NCI-H1092 (cell line): ENCODE results near the gene SREBF1.

Experiments used
- DNase-seq: peaks from one replicate; lab custom pipeline; 2025; lab: John Stamatoyannopoulos, UW

SREBF1 gene

DNA sequence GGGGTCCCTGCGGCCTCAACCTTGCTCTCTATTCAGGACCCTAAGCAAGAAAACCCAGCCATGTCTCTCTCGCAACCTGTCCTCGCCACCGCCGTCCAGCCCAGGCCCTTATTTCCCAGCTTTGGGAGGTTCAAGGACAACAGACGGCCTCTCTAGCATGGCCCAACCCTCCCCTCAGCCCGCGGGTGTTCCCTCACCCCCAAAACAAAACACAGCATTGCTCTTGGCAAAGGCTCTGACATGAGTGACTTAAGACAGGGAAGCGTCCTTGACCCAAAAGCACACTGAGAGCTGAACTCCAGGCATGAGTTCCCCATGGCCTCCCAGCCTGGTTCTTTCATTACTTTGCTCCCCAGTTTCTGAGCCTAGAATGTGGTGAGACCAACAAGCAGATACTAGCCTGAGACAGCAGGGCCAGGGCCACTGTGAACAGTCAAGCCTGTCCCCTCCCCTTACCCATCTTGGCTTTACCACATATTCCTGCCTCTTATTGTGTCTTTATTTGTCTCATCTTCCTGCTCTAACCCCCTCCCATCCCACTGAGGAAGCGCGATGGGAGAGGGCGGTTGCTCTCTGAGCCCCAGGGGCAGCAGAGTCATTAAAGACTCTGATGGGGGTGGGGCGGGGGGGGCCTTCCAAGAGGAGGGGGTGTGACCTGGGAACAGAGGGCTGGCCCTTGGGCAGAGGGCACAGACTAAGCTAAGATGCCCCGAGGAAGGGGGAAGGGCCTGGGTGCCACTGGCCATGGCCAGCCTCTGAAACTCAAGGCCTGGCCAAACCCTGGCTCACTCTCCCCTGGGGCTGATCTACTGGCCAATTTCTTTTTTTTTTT lies 11.8 kb downstream of the SREBF1 start:
- no peak for DNase-seq

DNA sequence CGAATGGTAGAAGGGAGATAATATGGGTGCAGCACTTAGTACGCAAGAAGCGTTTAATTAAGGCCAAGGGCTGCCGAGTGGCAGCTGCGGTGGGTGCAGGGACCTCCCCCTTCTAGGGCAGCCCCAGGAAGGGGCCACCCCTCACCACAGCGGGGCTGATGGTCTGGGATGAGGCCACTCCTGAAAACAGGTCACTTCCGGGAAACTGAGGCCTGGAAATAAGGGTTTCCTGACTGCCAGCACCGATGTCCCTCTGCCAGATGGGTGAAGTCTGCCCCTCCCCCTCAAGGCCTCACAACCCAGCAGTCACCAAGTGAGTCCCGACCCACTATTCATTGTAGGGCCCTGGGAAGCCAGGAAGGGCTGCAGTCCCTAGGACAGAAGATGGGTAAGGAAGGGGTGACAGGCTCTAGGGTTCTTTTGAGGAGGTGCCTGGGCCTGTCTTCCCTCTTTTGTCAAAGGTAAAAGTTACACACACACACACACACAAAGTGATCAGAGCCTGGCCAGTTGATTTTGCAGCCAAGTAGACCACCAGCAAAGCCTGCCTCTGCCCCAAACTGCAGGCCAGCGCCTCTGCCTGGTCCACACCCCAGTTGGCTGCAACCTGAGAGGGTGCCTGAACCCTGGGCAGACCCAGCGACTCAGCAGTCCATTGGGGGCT lies 12.5 kb downstream of the SREBF1 start:
- no peak for DNase-seq

DNA sequence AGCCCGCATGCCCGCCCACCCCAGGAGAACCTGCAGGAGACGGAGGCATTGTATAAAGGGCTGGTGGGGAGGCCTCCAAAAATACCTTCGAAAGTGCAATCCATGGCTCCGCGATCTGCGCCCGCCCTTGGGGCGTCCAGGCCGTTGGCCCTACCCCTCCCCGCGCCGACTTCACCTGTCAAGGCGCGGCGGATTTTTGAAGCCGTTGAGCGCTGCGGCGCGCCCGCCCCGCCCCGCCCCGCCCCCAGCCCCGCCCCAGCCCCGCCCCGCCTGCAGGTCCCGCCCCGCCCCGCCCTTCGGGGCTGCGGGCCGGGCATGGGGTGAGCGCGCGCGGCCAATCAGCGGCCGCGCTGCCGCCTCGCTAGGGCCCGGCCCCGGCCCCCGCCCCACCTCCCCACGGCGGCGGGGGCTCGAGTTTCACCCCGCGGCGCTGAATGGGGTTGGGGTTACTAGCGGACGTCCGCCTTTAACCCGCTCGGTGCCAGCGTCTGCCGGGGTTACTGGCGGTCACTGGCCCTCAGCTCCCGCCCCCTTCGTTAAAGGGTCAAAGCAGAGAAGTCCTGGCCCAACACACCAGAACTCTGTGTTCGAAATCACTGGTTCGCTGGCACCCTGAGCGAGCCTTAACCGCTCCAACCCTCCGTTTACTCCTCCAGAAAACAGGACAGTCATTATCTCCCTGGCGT lies 13.2 kb downstream of the SREBF1 start:
- DNase-seq, result peak; percentile 44

DNA sequence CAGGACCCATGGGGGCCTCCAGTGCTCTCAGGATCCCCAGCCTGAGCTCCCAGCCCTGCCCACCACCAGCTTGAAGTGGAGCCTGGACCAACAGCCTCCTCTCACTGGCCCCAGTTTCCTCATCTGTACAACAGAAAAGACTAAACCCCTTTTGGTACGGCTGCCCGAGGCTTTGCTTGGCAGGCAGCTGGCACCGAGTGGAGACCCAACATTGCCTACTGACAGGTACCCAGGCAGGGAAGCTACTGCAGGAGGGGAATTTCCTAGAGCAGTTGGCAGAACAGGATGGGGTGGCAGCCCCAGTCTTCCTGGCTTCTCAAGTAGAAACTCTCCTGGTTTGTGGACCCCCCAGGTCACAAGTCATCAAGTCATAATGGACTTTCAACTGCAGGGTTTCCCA lies 14.2 kb downstream of the SREBF1 start:
- no peak for DNase-seq

DNA sequence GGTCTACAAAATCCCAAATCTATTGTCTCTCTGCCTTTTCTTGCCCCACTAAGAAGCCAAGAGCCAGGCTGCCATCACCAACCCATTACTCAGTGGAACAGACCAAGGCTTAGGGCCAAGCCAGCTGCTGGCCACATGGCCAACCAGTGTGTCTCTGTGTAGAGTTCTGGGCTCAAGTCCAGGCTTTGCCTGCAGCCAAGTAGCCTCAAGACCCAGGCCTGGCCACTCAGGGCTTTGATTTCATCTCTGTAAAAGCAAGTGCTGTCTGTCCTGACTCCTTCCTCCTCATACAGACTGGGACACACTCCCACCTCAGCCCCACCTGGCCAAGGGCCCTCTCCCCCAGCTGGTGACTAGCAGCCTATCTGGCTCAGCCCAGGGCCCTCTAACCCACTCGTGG lies 14.6 kb downstream of the SREBF1 start:
- no peak for DNase-seq

DNA sequence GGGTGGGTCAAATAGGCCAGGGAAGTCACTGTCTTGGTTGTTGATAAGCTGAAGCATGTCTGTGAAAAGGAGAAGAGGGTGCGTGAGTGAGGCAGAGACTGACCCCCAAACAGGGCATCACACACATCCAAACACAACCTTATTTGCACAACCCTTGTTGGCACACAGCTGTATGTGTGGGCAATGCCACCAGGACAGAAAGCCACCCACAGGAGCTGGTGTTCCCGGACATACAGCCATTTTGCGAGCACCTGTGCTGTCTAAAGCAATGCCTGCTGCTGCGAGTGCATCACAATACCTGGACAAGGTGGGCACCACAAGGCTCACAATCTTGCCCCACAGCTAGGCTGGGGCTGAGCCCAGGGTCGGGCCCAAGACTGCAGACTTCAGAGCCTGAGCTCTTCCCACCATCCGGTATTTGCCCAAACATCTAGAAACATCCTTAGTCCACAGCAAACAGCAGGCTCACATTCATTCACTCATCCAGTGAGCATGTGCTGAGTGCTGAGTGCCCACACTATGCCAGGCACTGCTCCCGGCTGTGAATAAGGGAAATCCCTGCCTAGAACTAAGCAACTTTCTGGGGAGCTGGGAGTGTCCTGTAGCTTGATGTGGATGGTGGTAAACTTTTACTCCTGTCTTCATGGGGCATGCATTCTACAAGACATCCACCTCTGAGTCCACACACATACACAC lies 16.2 kb downstream of the SREBF1 start:
- DNase-seq, result no peak

DNA sequence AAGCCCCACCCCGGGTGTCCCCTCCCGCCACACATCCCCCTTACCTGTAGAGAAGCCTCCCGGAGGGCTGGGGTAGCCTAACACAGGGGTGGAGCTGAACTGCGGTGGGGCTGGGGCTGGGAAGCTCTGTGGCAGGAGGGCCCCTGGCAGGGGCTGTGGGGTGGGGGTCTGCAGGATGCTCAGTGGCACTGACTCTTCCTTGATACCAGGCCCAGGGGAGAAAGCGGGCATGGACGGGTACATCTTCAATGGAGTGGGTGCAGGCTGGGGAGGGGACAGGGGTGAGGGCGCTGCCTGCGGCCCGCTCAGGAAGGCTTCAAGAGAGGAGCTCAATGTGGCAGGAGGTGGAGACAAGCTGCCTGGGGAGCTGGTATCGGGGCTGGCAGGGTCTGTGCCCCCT lies 16.7 kb downstream of the SREBF1 start:
- DNase-seq, result no peak

DNA sequence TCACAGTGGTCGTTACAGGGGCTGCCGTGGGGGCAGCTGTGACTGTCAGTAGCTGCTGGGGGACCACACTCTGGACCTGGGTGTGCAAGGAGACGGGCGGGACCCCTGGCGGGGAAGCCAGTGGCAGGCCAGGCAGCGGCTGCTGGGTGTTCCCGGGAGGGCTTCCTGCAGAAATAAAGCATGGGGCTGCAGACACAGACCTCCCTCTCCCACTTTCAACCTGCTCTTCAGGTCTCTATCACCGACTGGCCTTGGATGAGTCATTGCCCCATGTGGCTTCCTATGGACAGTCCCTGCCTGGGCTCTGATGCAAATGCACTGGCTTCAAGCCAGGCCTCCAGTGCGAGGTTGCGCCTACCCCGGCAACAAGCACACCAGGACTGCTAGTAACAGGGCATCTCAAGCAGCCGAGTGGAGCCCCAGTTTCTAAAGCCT lies 17.2 kb downstream of the SREBF1 start:
- DNase-seq, result no peak

DNA sequence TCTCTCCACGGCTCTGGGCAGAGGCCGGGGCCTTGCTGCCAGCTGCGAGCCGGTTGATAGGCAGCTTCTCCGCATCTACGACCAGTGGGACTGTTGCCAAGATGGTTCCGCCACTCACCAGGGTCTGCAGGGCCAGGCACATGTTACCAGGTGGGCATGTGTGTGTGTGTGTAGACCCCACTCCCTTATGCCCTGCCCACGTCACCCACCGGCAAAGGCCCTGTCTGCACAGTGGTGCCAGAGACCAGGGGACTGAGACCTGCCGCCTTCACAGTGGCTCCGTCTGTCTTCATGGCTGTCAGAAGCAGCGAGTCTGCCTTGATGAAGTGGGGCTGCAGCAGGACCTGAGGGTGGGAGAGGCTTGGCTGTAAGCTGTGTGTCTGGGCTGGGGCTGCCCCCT lies 17.7 kb downstream of the SREBF1 start:
- DNase-seq, result no peak

DNA sequence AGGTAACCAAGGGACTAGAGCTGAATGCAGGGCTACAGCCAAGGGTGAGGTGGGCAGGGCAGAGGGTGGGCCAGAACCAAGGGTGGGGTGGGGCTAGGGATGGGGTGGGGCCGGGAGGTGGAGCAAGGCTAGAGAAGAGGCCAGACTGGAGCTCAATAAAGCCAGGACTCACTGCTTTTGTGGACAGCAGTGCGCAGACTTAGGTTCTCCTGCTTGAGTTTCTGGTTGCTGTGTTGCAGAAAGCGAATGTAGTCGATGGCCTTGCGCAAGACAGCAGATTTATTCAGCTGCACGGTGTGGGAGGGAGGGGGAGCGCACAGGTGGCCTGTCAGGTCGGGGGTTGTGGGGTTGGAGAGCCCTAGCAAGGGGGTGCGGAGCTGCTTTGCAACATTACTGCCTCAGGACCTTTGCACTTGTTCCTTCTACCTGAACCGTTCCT lies 18.7 kb downstream of the SREBF1 start:
- DNase-seq, result no peak

DNA sequence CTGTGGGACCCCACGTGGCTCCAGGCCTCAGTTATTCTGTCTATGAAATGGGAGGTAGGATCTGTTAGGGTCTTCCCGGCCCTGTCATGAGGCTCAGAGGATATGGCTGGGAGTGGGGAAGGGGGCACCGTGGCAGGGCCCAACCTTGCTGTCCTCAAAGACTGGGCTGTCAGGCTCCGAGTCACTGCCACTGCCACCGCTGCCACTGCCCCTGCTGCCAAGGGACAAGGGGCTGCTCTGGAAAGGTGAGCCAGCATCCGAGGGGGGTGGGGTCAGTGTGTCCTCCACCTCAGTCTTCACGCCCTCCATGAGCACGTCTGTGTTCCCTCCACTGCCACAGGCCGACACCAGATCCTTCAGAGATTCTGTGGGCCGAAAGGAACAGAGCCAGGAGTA lies 19.2 kb downstream of the SREBF1 start:
- no peak for DNase-seq

DNA sequence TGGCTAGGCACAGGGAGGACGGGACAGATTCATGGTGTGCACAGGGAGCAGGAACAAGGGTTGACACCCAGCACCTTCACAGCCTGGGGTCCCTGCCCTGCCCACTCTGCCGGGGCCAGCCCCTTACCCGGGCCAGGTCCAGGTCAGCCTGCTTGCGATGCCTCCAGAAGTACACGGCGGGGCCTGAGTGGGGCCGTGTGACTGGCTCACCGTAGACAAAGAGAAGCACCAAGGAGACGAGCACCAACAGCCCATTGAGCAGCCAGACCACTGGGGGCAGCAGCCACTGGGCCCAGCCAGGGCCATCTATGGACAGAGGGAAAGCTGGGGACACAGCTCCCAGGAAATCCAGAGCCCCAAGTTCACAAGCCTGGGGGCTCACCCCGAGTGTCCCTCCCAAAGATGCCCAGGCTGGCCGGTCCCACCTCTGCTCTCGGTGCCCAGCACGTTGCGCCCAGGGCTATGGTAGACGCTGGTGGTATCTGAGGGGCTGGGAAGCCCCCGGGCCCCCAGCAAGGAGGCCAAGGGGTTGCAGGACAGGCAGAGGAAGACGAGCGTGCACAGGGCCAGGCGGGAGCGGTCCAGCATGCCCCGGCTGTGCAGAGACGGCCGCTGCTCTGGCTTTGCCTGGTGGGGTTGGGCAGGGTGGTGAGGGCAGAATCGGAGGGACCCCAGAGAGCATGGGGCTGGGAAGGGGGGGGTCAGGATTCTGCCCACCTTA lies 19.8 kb downstream of the SREBF1 start:
- DNase-seq, result no peak

DNA sequence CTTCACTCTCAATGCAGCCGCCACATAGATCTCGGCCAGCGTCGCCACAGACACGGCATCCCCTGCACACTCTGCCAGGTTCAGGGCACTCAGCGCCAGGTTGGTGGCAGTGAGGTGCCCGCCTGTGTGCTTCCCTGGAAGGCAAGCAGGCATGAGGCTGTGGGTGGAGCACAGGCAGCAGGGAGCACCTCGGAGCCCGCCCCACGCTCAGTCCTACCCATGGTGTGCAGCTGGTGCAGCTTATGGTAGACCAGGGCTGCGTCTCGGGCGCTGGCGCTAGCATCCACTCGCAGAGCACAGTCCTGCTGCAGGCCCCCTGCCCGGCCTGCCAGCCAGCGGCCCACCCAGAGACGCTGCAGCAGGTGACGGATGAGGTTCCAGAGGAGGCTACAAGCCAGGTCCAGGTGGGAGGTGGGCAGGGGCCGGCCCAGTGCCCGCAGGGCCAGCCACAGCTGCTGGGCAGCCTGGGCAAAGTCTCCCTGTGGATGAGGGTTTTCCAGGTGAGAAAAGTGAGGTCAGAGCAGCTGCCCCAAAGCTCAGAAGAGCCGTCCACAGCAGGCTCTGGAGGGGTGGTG lies 20.5 kb downstream of the SREBF1 start:
- no peak for DNase-seq

DNA sequence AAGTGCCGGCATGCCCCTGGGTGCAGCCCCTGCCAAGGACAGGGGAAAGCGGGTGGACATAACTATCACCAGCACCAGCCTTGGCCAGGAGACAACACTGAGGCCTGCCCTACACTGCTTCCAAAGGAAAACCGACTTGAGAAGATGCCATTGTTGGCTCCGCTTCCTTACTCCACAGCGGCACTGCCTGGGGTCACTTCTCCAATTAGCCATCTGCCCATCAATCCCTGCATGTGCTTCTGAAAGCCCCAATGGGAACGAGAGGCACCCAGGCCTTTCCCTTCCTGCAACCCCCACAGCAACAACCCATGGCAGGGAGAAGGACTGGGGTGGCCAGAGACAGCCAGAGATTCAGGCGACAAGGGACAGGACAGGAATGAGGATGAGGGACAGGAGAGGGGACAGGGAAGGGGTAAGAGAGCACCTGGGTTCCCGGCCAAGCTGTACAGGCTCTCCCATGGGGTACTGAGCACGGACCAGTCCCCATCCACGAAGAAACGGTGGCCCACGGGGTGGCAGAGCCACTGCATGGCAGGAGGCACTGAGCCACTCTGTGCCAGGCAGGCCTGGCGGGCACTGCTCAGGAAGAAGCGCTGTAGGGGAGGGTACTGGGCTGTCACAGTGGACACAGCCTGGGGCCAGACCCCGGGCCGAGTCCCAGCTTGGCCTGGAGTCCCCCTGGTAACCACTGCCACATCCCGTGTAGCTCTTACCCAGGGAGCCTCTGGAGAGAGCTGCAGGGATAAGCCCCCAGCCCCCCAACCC lies 21.2 kb downstream of the SREBF1 start:
- no peak for DNase-seq

DNA sequence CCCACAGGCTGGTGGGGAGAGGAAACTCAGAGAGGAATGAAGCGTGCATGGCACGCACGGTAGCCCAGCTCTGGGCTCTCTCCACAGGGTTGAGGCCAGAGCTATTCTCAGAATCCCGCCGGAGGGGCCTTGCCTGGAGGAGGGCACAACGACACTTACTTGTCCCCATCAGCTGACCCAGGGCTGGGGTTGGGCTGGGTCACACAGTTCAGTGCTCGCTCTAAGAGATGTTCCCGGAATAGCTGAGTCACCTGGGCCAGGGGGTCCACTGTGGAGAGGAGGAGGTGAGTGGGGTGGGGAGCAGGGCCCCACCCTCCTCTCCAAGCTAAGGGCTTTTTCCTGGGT lies 21.8 kb downstream of the SREBF1 start:
- DNase-seq, result no peak

DNA sequence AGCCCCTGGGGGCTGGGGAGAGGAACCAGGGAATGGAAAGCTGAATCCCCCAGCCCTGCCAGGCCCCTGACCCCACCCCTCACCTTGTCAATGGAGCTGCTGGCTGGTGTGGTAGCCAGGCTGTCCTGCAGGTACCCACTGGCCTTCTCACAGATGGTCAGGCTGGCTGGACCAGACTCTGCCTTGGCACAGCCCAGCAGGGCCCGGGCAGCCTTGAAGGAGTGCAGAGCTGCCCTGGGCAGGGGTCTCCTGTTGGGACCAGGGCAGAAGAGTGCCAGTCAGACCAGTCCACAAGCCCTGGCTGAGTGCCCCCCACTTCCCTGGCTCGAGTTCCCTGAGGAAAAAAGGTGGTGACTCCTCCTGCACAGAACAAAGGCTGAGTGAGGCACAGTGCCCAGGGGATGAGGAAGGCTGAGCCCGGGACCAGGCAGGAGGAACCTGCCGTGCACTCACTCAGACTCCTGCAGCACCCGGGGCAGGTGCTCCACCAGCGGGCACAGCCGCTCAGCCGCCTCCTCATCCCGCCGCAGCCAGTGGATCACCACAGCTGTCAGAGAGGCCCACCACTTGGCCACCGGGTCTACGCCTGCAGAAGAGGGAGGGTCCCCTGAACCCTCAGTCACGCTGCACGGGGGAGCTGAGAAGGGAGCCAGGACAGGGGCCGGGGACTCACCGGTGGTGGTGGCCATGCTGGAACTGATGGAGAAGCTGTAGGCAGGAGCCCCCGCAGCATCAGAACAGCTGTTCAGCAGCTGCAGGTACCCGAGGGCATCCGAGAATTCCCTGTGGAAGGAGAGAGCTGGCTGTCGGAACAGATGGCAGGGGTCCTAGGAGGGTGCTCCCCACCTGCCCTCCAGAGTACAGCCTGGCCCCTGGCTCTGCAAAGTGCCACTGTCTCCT lies 22.4 kb downstream of the SREBF1 start:
- DNase-seq, result no peak

DNA sequence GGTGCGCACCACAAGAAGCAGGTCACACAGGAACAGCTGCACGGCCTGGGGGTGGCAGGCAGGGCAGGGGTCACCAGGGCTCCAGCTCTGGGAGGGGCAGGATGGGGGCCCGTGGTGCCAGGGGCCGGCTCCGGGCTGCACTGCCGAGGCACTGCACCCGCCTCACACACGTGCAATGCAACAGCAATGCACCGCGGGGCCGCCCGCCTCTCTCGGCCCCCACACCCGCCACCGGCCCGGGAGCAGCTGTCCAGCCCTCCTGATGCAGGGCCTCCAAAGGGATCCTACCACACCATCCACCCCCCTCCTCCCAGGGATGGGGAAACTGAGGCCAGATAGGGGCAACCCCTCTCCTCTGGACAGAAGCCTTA lies 23.1 kb downstream of the SREBF1 start:
- DNase-seq, result no peak

DNA sequence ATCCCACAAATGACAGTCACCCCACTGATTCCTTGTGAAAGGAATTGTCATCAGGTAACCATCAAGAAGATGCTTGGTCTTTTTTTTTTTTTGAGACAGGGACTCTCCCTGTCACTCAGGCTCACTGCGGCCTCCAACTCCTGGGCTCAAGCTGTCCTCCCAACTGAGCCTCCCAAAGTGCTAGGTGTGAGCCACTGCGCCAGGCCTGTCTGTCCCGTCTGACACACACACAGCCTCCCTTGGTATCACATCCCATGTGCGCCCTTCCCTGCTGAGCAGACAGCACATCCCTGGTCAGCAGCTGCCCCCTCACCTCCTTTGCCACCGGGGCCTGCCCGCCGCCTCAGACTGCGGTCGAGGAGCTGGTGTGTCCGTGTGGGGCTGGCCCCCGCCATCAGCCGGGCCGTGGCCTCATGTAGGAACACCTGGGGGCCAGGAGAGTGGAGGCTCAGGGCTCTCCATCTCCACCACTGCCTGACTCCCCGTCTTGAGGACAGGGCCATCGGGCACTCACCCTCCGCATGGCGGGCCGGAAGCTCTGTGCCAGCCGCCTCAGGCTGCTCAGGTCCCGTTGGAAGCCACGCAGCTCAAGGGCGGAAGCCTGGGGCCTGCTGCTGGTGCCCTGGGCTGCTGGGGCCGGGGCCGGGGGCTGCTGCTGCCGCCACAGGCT lies 23.6 kb downstream of the SREBF1 start:
- no peak for DNase-seq
